Left cardiac atrium (tissue), 4 donors: ENCODE results near the gene NIPBL. TPM values are rescaled to one million over a fixed set of nuclear protein-coding genes. Genes with fewer than 3 reads are reported as not detected.
"Not testable (repeated sequence)": the region's sequence is repeated elsewhere in the genome, so short reads cannot be mapped to it uniquely, and the experiment has no call there.

ENCODE experiments used
- ATAC-seq, 2 donors: fragments of 200-7000 bp; cut with Tn5 transposase; one replicate each; pipeline ENCODE4 v1.9.1; 2020; ENCODE audit warnings: mild to moderate bottlenecking in 2 of 2, moderate library complexity in 2 of 2
- DNase-seq: peaks from one replicate; pipeline ENCODE4 v3.0.0-alpha.2; 2020
- intact Hi-C, 2 donors: fragments of 100-400 bp; cut with DNase I; formaldehyde crosslinking; loops; one replicate each; pipeline versions ENCODE4 v1.14.1 to v1.15.1; 2022 to 2023
- total RNA-seq, 2 donors: library from RNA; stranded (reverse); fragmentation: NEBNext Ultra II Directional; extraction: Animal tissue kit (Norgen Biotek cat#: 25700); gene quantifications; one replicate each; pipeline ENCODE4 v1.2.1, GENCODE V29; 2021
- donor health status: DM: no; HTN: yes; CAD: no.
- donor health status: DM: no; HTN: yes; CAD: no; lungs with severe emphysema.
- donor health status: DM: yes; HTN: yes; CAD: no.
- donor health status: Dilated cardiomyopathy.

NIPBL gene
- total RNA-seq, 2 donors from 2014 or later, result 40.2 to 46.6 TPM

- ATAC-seq, result no peak
- intact Hi-C loops, result no loop called here
- no peak for DNase-seq
Observed at GRCh38 chr5:36988396-36988795, 111.8 kb downstream of the NIPBL start.

- intact Hi-C loops, result no loop called here
- no peak for DNase-seq
- ATAC-seq, result no peak
Observed at GRCh38 chr5:36998578-36998977, 122.0 kb downstream of the NIPBL start.

DNA sequence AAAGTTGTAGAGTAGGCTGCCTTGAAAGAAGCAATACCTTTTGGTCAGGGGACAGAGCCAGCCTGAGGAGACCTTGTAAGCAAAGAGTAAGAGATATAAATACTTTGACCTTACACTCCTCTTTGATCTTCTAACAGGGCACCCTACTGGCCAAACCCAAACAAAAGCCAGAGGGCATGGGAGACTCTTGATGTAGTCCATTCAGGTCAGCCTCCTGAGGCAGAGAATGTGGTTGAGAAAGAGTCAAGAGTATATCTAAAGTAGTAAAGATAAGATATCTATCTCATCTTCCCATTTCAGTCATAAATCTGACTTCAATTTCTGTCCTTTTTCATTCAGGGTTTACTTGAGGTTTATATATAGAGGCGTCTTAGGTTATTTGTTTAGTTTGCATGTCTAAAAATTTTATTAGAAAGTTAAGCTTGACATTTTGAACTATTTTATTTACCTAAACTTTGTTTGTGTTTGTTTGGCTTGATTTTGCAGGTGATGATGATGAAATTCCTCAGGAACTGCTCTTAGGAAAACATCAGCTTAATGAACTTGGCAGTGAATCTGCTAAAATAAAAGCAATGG is 125.7 kb downstream of the NIPBL start:
- ATAC-seq (no peak), DNase-seq (no peak)
- intact Hi-C loops, result loop anchor here in 1 of 2 donors (10.0 kb wide), 1 partner anchor 267 kb away; no protein-coding TSS in a partner anchor

DNA sequence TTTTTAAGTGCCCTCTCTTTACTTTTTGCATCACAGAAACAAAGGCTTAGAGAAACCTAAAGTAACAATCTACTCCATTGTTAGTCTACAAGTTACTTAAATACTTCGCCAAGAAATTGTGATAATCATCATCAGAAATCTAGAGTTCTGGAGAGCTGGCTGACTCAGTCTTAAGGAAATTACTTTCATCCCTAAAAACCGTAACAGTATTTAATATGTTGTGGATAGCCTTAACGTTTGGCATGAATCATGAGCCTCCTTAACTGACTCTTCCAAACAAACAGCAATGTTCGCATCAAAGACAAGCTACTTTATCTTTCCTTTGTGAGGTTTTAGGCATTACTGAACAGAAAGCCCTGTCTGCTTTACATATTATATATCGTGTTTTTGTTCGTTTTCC is 128.7 kb downstream of the NIPBL start:
- intact Hi-C loops, result loop anchor here (5.0 to 10.0 kb wide), 2 partner anchors 268 to 270 kb away; no protein-coding TSS in a partner anchor
- no peak for DNase-seq
- no peak for ATAC-seq

GRCh38 chr5:37005946-37006540 is 129.5 kb downstream of the NIPBL start:
- DNase-seq, result no peak
- ATAC-seq, result no peak
- intact Hi-C loops, result loop anchor here (5.0 to 10.0 kb wide), 2 partner anchors 269 to 271 kb away; no protein-coding TSS in a partner anchor

GRCh38 chr5:37013181-37013580 is 136.6 kb downstream of the NIPBL start:
- DNase-seq, ATAC-seq, intact Hi-C loops: not testable (repeated sequence)

DNA sequence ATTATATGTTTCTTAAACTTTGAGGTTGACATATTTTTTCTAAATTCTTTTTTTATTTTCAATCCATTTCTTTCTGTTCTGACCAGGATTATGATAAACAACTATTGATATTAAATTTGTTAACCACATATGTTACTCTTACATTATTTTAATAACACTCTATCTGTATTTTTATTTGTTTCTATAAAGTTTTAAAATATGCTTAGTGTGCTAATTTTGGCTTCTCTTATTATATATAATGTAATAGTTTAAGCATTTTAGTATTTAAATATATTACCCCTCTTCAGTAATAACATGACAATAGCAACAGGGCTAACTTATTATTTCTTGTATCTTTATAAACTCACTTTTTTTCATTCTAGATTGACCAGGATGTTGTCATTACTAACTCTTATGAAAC is 137.8 kb downstream of the NIPBL start:
- DNase-seq (no peak), ATAC-seq (no peak)
- intact Hi-C loops, result no loop called here

GRCh38 chr5:37015795-37016666 is 139.5 kb downstream of the NIPBL start:
- intact Hi-C loops, result no loop called here
- ATAC-seq (no peak), DNase-seq (no peak)

DNA sequence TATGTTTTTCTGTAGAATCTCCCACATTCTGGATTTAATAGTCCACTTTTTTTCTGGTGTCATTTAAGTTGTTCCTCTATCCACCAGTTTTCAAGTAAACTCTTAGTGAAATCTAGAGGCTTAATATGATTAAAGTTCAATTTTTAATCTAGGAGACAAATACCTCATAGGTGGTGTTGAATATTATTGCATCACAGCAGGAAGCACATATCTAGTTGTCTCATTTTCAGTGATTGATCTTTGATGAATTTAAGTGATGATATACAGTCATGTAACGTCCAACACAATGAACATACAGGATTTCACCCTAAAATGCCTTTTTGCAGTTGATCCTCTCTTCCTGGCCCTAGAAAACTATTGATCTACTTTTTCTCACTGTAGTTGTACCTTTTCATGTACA is 152.3 kb downstream of the NIPBL start:
- DNase-seq (no peak), ATAC-seq (no peak)
- intact Hi-C loops, result no loop called here

- intact Hi-C loops, result no loop called here
- ATAC-seq, result no peak
- no peak for DNase-seq
Observed at GRCh38 chr5:37029436-37029835, 152.9 kb downstream of the NIPBL start.

DNA sequence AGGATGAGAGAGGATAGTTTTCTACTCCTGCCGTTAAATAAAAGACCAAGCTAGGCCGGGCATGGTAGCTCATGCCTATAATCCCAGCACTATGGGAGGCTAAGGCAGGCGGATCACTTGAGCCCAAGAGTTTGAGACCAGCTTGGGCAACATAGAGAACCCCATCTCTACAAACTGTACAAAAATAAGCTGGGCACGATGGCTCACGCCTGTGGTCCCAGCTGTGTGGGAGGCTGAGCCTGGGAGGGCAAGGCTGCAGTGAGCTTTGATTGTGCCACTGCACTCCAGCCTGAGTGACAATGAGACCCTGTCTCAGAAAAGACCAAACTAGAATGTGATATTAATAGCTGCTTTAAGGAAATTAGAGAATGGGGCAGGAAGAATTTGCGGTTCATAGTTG is 158.4 kb downstream of the NIPBL start:
- ATAC-seq, result no peak
- no peak for DNase-seq
- intact Hi-C loops, result no loop called here

DNA sequence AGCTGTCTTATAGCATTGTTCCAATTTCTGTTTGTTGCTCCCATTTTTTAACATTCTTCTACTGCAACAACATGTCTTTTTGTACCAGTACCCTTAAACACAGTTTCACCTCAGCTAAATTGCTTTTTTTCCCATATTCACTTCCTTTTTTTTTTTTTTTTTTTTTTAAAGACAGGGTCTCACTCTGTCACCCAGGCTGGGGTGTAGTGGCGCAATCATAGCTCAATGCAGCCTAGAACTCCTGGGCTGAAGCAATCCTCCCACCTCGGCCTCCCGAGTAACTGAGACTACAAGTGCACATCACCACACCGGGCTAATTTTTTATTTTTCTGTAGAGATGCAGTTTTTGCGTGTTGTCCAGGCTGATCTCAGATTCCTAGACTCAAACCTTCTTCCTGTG is 161.3 kb downstream of the NIPBL start:
- intact Hi-C loops, result no loop called here
- ATAC-seq, result no peak
- DNase-seq, result no peak

DNA sequence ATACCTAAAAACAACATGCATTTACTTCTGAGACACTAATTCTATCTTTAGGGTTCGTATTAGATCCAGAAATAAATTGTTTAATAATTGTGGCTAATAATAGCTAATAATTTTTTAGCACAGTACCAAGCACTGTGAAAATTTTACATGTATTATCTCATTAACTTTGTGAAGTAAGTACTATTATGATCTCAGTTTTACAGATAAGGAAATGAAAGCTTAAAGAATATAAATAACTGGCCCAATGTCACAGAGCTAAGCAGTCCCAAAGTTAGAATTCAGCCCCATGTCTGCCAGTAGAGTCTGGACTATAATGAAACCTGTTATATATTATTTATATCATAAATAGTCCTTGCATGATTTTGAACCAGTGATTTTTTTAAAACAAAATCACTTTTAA is 163.3 kb downstream of the NIPBL start:
- intact Hi-C loops, result no loop called here
- no peak for ATAC-seq
- no peak for DNase-seq

GRCh38 chr5:37043693-37044092 is 167.1 kb downstream of the NIPBL start:
- intact Hi-C loops, result no loop called here
- ATAC-seq, result no peak
- no peak for DNase-seq

DNA sequence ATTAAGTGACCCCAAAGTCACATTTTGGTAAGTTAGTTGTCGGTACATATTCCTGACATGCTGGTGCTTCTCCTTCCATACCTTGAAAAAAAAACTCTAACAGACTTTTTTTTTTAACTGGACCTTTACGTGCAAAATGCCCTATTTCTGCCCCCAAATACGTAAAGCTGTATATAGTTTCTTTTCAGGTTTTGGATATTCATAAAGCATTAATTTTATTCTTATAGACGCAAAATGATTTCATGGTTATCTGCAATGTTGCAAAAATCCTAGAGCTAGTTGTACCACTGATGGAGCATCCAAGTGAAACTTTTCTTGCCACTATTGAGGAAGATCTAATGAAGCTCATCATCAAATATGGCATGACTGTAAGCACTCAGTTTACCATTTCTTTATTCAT is 167.6 kb downstream of the NIPBL start:
- intact Hi-C loops, result no loop called here
- DNase-seq (no peak), ATAC-seq (no peak)

GRCh38 chr5:37045703-37046102 is 169.1 kb downstream of the NIPBL start:
- ATAC-seq, result no peak
- intact Hi-C loops, result no loop called here
- DNase-seq, result no peak

DNA sequence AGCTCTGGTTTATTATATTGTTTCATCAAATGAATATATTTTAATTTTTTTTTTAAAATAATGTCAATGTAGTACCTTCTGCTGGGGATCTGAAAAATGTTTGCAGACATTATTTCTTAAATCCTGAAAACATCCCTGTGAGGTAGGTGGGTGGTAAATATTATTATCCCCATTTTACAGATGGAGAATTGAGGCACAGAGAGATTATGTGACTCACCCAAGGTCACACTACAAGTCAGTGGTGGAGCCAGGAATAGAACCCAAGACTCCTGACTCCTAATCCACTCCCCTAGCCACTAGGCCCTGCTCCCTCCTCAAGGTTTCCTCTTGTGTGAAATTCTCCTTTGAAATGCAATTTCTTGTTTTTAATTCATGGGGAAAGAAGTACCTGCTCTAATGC is 171.4 kb downstream of the NIPBL start:
- intact Hi-C loops, result no loop called here
- DNase-seq (no peak), ATAC-seq (no peak)

DNA sequence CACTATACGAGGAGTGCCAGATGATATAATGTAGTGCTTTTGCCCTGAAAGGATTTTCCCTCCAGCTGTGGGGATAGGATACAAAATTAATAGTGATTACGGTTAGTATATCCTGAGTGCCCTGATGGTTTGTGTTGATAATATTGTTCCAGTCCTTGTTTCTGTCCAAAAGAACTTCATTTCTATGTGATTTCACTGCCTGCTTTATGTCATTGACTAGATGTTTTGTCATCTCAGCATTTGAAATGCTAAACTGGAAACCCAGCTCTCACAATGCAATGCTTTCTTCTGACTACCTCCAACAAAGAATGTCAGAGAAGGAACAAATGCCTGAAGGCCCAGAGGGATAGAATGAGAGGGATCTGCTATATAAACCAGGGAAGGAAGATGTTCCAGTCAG is 177.8 kb downstream of the NIPBL start:
- DNase-seq (no peak), ATAC-seq (no peak)
- intact Hi-C loops, result loop anchor here in 1 of 2 donors (10.0 kb wide), 1 partner anchor 120 kb away; no protein-coding TSS in a partner anchor

- ATAC-seq (no peak), DNase-seq (no peak)
- intact Hi-C loops, result loop anchor here in 1 of 2 donors (10.0 kb wide), 1 partner anchor 119 kb away; no protein-coding TSS in a partner anchor
Observed at GRCh38 chr5:37055383-37055990, 178.9 kb downstream of the NIPBL start.

DNA sequence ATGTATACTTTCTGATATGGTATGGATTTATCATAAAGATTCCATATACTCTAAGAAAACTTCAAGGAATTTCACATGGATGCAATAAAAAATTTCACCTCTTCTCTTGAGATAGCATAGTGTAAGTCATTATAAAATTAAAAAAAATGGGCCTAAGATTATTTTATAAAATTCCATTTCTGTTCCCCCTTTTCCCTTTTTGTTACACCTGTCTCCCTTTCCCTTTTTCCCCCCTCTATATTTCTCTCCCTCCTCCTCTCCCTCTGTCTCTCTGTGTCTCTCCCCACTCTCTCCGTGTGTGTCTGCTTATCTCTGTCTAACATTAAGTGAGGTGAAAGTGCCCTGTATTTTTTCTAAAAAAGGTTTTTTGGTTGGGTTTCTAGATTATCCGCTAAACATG is 180.2 kb downstream of the NIPBL start:
- intact Hi-C loops, result loop anchor here in 1 of 2 donors (10.0 kb wide), 1 partner anchor 118 kb away; no protein-coding TSS in a partner anchor
- DNase-seq, result no peak
- no peak for ATAC-seq
